Stimulated activated naive CD8-positive, alpha-beta T cell treated with anti-CD3 and anti-CD28 coated beads, Interleukin-15, amount 100 ng/mL, for 72 hours (primary cell): ENCODE measurements around the gene PADI3.

Experiments
- ATAC-seq: fragments of 150-1000 bp; cut with Tn5 transposase; 2 replicates; pipeline ENCODE4 v1.10.0; 2021; ENCODE audit warnings: mild to moderate bottlenecking, moderate library complexity
- DNase-seq, 2 donors: peaks; one replicate each; pipeline ENCODE4 v3.0.0; 2021 to 2022
- H3K27ac Mint-ChIP-seq, 2 donors: one replicate each; pipeline ENCODE4 v1.8.0; 2022; ENCODE audit warnings: mild to moderate bottlenecking in 2 of 2, mixed read lengths in 2 of 2, moderate library complexity in 2 of 2
- H3K27me3 Mint-ChIP-seq: one replicate; pipeline ENCODE4 v1.8.0; 2022; ENCODE audit warnings: mixed read lengths
- H3K4me1 Mint-ChIP-seq: one replicate; pipeline ENCODE4 v1.8.0; 2022; ENCODE audit warnings: mild to moderate bottlenecking, mixed read lengths
- H3K4me3 Mint-ChIP-seq, 2 donors: one replicate each; pipeline ENCODE4 v1.8.0; 2022; ENCODE audit warnings: mild to moderate bottlenecking in 2 of 2, mixed read lengths in 2 of 2, moderate library complexity in 1 of 2
- H3K9me3 Mint-ChIP-seq, 2 donors: one replicate each; pipeline ENCODE4 v1.8.0; 2022; ENCODE audit warnings: mixed read lengths in 2 of 2

The PADI3 gene

DNA sequence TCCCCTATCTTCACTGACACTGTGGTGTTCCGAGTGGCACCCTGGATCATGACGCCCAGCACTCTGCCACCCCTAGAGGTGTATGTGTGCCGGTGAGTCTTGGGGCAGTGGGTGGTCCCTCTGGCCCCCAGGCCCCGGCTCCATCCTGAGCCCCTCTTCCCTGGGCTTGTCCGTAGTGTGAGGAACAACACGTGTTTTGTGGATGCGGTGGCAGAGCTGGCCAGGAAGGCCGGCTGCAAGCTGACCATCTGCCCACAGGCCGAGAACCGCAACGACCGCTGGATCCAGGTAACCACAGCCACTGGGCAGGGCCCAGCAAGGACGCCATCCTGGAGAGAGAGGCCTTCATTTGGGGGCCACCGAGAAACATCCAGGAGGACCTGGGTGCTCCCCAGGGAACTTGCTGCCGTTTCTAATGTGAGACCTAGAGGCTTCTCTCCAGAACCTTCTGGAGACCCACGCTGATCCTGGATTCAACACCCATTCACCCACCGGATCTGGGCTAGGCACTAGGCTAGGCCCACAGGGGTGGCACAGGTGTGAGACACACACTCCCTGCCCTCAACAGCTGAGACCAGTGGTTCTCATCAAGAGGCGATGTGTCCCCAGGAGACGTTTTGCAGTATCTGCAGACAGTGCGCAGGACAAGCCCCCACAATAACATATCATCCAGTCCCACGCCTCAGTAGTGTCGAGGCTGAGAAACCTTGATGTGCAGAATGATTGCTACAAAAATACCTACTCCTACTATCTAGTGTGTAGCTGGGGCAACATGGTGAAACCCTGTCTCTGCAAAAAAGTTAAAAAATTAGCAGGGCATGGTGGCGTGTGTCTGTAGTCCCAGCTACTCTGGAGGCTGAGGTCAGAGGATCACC is 22.2 kb downstream of the PADI3 start:
- Mint-ChIP-seq H3K27ac (no peak overlapping the region), H3K4me1 (no peaks in the 10 kb centered on the region), H3K9me3 (no peaks in the 10 kb centered on the region), H3K4me3 (no peak overlapping the region), H3K27me3 (peaks cover 16% of the 10 kb centered on the region)
- ATAC-seq (no peak), DNase-seq (no peak)

DNA sequence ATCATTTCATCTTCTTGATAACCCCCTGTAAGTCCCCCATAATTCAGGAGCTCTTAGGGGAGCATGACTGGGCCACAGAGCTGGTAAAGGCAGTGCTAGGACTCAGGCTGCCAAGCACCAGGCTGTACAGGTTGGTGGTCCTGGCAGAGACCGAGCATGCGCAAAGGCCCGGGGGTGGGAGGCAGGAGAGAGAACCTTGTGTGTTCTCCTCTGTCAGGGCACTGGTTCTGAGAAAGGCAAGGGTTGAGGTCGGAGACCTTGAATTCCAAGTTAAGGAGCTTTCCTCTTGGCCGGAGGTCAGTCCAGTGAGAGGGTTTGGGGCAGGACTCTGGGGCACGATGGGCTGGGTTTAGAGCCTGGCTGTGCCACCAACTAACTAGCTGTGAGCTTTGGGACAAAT is 23.2 kb downstream of the PADI3 start:
- Mint-ChIP-seq H3K4me1 (no peaks in the 10 kb centered on the region), H3K27me3 (peaks cover 16% of the 10 kb centered on the region), H3K9me3 (no peaks in the 10 kb centered on the region), H3K27ac (no peak overlapping the region), H3K4me3 (no peak overlapping the region)
- no peak for ATAC-seq
- no peak for DNase-seq

DNA sequence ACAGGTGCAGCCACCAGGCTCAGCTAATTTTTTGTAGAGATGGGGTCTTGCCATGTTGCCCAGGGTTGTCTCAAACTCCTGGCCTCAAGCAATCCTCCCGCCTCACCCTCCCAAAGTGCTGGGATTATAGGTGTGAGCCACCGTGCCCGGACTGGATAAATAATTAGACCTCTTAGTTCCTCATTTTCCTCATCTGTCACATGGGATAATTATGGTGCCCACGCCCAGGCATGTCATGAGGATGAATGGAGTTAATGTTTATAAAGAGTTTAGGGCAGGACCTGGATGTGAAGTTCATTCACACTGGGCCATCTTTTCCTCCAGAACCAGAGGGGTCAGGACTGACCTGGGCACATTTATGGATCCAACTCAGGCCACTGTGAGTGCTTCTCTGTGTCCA is 23.7 kb downstream of the PADI3 start:
- H3K4me1 Mint-ChIP-seq: no peaks in the 10 kb centered on the region
- peaks cover 16% of the 10 kb centered on the region for H3K27me3 Mint-ChIP-seq
- H3K9me3 Mint-ChIP-seq: no peaks in the 10 kb centered on the region
- H3K4me3 Mint-ChIP-seq: no peak overlapping the region
- ATAC-seq: no peak
- no peak for DNase-seq
- no peak overlapping the region for H3K27ac Mint-ChIP-seq

DNA sequence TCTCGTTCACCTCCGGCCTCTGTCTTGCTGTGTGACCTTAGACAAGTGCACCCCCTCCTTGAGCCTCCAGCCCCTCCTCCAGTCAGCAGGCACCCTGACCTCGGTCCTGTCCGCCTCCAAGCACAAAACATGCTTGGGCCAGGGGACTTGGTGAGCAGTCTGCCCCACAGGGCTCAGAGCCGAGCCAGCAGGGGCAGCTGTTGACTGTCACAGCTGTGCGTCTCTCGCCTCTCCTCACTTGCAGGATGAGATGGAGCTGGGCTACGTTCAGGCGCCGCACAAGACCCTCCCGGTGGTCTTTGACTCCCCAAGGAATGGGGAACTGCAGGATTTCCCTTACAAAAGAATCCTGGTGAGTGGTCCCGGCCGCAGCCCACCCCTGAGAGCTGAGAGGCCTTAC is 24.2 kb downstream of the PADI3 start:
- ATAC-seq: no peak
- H3K27me3 Mint-ChIP-seq: peaks cover 16% of the 10 kb centered on the region
- H3K4me3 Mint-ChIP-seq: no peak overlapping the region
- H3K4me1 Mint-ChIP-seq: no peaks in the 10 kb centered on the region
- no peaks in the 10 kb centered on the region for H3K9me3 Mint-ChIP-seq
- no peak for DNase-seq
- no peak overlapping the region for H3K27ac Mint-ChIP-seq

DNA sequence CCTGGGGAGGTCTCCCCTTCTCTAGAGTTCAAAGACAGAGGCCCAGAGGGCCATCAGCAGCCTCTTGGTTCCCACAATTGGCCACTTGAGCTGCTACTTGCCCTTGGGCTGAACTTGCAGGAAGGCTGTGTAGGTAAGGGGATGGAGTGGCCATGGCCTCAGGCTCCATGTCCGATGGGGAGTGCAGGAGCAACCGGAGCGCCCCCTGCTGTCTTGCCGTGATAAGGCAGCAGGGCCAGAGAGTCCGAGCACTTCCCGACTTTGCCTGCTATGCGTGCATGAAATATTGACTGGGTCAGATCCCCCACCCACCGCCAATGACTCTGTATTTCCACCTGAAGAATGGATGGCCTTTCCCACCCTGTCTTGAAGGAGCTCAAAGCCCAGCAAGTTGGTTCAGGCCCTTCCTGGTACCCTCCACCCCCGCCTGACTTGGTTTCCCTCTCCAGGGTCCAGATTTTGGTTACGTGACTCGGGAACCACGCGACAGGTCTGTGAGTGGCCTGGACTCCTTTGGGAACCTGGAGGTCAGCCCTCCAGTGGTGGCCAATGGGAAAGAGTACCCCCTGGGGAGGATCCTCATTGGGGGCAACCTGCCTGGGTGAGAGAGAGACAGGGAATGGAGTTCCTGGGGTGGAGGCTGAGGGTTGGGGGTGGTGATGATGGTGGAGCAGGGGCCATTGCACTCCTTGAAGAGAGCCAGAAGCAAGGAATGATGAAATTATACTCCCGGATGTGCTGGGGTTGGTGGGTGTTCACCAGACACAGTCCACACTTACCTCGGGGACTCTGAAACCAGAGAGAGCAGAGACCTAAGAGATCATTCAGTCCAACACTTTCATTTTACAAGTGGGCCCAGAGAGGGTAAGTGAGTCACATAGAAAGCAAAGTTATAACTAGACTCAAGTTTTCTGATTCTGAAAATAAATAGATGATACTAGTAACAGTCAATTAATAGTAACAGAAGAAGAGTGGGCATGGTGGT is 25.6 kb downstream of the PADI3 start:
- H3K9me3 Mint-ChIP-seq: no peaks in the 10 kb centered on the region
- peak; percentile 33 to 48 for DNase-seq
- no peaks in the 10 kb centered on the region for H3K4me1 Mint-ChIP-seq
- H3K27ac Mint-ChIP-seq: no peak overlapping the region
- H3K27me3 Mint-ChIP-seq: peaks cover 17% of the 10 kb centered on the region
- H3K4me3 Mint-ChIP-seq: no peak overlapping the region
- ATAC-seq: peak; percentile 61

DNA sequence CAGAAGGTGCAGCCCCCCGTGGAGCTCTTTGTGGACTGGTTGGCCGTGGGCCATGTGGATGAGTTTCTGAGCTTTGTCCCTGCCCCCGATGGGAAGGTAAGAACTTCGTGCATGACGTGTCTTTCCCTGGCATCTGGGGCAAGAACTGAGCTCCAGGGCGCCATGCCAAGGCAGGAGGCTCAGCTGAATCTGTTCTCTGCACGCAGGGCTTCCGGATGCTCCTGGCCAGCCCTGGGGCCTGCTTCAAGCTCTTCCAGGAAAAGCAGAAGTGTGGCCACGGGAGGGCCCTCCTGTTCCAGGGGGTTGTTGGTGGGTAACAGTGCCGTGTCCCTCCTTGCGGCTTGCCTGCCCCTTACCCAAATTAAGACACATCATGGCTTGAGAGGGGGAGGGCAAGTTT is 27.7 kb downstream of the PADI3 start:
- Mint-ChIP-seq H3K9me3 (no peaks in the 10 kb centered on the region), H3K27ac (peak overlapping the region in 1 of 2 donors; percentile 76), H3K4me3 (no peak overlapping the region), H3K27me3 (peaks cover 29% of the 10 kb centered on the region), H3K4me1 (no peaks in the 10 kb centered on the region)
- ATAC-seq: no peak
- DNase-seq: no peak

DNA sequence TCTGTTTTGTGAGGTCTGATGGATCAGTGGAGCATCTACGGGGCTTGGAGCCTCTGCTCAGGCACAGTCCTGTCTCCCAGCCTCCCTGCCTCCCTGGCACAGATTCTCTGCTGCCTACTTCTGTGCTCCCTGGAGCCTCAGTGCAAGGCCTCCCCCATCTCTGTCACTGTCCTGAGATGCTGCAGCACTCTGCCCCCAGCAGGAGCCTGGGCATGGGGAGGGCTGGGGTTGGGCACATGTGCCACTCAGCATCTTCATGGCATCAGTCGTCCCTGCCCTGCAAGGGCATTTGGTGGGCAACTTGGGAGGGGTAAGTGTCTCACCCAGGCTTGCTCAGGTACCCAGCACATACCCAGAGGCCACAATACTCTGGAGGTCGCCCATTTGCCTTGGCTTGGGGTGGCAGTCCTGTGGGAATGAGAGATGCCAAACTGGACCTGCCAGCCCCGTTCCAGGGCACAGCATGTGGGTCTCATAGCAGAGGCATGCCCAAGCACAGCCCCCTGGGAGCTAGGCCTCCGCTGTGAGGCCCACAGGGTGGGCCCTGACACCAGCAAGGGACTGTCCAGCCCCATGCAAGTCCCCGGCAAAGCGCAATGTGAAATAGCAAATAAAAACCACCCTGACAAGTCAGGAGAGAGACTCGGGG is 28.7 kb downstream of the PADI3 start:
- DNase-seq: no peak
- Mint-ChIP-seq H3K4me1 (no peaks in the 10 kb centered on the region), H3K4me3 (no peak overlapping the region), H3K27me3 (peaks cover 37% of the 10 kb centered on the region), H3K9me3 (no peaks in the 10 kb centered on the region), H3K27ac (peak overlapping the region in 1 of 2 donors; percentile 28)
- ATAC-seq: no peak

DNA sequence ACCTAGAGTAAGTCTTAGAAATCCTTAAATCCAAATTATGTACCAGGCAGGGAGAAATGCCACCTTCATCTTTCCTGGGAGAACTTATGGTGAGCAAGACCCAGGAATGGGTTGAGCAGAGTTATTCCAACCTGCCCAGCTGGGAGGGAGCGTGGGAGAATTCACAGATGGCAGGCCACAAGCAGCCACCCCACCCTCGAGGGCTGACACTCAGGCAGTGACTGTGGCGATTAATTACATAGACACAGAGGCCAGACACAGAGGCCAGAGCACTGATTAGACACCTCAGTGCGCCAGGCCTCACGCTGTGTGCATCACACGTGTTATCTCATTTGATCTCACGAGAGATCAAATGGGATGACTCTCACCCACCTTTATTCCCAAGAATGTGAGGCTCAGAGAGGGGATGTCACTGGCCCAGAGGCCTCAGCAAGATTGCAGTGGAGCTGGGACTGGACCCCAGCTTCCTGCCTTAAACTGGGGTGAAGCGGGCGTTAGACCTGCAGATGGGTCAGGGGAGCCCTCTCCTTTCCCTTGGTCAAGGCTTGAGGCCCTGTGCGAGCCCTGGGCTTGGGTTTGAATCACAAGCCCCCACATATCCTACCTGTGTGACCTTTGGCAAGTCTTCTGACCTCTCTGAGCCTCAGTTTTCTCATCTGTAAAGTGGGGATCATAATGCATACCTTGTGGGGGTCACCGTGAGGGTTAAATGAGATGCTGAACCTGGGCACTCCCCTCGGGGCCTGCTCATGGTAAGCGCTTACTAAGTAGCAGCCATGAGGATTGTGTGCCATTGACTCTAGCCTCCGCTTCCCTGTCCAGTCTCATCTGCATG is 30.3 kb downstream of the PADI3 start:
- peaks cover 37% of the 10 kb centered on the region for H3K27me3 Mint-ChIP-seq
- no peaks in the 10 kb centered on the region for H3K9me3 Mint-ChIP-seq
- no peaks in the 10 kb centered on the region for H3K4me1 Mint-ChIP-seq
- no peak overlapping the region for H3K27ac Mint-ChIP-seq
- ATAC-seq (no peak), DNase-seq (no peak)
- no peak overlapping the region for H3K4me3 Mint-ChIP-seq

DNA sequence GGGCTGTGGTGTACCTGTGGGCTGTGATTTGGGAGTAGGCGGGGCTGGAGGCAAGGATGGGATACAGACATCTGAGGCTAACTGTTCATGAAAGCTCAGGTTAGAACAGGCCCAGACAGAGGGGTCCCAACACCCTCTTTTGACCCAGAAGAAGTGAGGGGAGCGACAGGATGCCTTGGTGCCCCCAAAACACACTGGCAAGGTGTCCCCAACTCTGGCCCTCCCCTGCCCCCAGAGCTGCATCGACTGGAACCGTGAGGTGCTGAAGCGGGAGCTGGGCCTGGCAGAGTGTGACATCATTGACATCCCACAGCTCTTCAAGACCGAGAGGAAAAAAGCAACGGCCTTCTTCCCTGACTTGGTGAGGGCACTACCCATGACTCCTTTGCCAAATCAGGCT is 31.5 kb downstream of the PADI3 start:
- no peak for DNase-seq
- Mint-ChIP-seq H3K27ac (no peak overlapping the region), H3K4me1 (no peaks in the 10 kb centered on the region), H3K4me3 (no peak overlapping the region), H3K9me3 (no peaks in the 10 kb centered on the region), H3K27me3 (peaks cover 26% of the 10 kb centered on the region)
- ATAC-seq: no peak

DNA sequence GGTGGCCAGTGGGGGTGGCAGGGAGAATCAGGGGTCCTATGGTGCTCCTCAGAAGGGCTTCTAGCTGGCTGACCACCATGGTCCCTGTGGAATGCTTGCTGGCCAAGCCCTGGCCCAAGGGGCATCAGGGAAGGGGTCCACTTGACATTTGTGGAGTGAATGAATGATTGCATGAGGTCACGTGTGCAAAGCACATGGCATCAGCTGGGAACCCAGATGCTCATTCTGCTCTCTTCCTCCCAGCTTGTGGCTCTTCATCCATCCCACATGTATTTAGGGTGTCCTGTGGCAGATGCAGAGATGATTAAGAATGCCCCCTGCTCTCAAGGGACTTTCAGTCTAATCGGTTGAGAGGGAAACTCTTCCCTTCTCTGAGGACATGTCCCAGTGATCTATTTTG is 32.0 kb downstream of the PADI3 start:
- Mint-ChIP-seq H3K4me3 (no peak overlapping the region), H3K4me1 (no peaks in the 10 kb centered on the region), H3K9me3 (no peaks in the 10 kb centered on the region), H3K27me3 (peaks cover 21% of the 10 kb centered on the region), H3K27ac (no peak overlapping the region)
- no peak for ATAC-seq
- DNase-seq: no peak

DNA sequence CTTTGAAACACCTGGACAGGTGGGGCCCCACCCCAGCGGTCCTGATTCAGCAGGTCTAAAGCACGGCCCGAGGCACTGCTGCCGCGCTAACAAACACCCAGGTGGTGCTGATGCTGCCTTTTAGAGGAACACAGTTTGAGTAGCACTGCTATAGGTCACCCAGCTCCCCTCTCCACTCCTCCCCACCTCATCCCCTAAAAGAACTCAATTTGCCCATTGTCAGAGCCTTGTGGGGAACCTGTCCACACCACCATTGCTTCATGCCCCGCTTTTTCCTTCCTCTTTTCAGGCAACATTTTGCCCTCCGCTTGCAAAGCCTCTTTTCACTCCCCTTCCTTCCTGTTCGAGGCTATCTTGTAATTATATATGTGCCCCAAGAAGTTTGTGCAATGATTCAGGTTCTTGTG is 32.9 kb downstream of the PADI3 start:
- no peak for ATAC-seq
- DNase-seq: no peak
- Mint-ChIP-seq H3K4me3 (no peak overlapping the region), H3K9me3 (no peaks in the 10 kb centered on the region), H3K27ac (no peak overlapping the region), H3K4me1 (no peaks in the 10 kb centered on the region), H3K27me3 (peaks cover 21% of the 10 kb centered on the region)

DNA sequence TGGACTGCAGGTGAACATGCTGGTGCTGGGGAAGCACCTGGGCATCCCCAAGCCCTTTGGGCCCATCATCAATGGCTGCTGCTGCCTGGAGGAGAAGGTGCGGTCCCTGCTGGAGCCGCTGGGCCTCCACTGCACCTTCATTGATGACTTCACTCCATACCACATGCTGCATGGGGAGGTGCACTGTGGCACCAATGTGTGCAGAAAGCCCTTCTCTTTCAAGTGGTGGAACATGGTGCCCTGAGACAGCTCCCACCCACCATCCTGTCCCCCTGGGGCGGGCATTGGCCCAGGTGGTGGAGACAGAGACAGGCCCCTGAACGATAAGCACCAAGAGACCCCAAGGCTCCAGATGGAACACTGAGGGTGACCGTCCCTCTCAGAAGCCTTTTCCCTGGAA is 33.9 kb downstream of the PADI3 start:
- ATAC-seq (no peak), DNase-seq (no peak)
- Mint-ChIP-seq H3K4me3 (no peak overlapping the region), H3K27me3 (peaks cover 21% of the 10 kb centered on the region), H3K27ac (no peak overlapping the region), H3K9me3 (no peaks in the 10 kb centered on the region), H3K4me1 (no peaks in the 10 kb centered on the region)

DNA sequence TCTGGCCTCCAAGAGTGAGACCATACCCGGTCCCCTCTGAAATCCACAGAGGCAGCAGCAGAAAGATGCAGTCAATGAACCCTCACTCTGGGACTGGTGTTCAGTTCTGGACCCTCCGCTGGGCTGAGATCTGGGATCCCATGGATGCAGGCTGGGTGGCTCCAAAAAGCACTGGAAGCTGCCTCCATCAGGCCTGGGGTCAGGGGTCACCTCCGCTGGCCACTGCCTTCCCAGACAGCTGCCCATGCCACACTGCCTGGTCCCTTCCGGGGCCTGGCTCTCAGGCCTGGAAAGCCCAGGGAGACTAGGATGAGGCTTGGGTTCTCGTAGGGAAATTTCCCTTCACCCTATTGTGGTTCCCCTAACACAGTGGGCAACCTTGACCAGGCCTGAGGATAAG is 37.7 kb downstream of the PADI3 start:
- H3K4me1 Mint-ChIP-seq: no peaks in the 10 kb centered on the region
- no peak overlapping the region for H3K4me3 Mint-ChIP-seq
- ATAC-seq (no peak), DNase-seq (no peak)
- H3K27ac Mint-ChIP-seq: no peak overlapping the region
- no peaks in the 10 kb centered on the region for H3K9me3 Mint-ChIP-seq
- H3K27me3 Mint-ChIP-seq: peaks cover 16% of the 10 kb centered on the region

DNA sequence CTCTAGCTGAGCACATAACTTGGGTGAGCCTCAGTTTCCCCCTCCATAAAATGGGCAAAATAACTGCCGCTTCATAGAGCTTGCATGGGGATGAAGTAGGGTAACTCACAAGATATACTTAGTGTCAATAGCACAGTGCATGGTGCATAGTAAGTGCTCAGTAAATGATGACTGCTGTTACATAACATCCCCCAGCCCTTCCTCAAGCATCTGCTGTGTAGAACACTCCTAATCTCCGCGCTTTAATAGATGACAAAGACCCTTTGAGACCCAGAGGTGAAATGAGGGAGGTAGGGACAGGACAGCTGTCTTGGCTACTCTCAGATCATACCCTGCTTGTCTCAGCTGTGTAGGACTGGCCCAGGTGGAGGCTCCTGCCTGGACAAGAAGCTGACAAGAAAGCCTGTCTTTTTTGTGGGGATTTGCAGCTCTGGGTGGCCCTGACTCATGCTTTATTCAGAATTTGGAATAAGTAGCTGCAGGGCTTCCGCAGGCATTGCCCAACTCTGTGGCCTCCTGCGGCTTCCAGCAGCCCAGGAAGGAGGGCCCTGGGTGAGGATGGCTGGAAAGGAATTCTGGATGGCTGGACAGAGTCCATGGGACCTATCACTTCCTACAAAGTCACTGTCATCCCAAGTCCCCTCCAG is 38.4 kb downstream of the PADI3 start:
- no peaks in the 10 kb centered on the region for H3K4me1 Mint-ChIP-seq
- ATAC-seq: no peak
- no peak overlapping the region for H3K4me3 Mint-ChIP-seq
- H3K27me3 Mint-ChIP-seq: peaks cover 10% of the 10 kb centered on the region
- H3K9me3 Mint-ChIP-seq: no peaks in the 10 kb centered on the region
- H3K27ac Mint-ChIP-seq: no peak overlapping the region
- no peak for DNase-seq
